GM21526 (cell line): ENCODE data around the gene PSG3.
"Not testable (repeated sequence)": the region's sequence is repeated elsewhere in the genome, so short reads cannot be mapped to it uniquely, and the experiment has no call there.

ENCODE experiments used
- ATAC-seq: cut with Tn5 transposase; IDR thresholded peaks from one replicate; pipeline ENCODE4 v1.9.1; 2021; ENCODE audit warnings: moderate library complexity; ENCODE audit not compliant: unreplicated experiment, low FRiP score

PSG3 gene

GRCh38 chr19:42695811-42696503 is 44.3 kb downstream of the PSG3 start:
- ATAC-seq: no peak

- ATAC-seq: no peak
Observed at GRCh38 chr19:42693760-42694350, 46.4 kb downstream of the PSG3 start.

GRCh38 chr19:42683917-42684513 is 56.3 kb downstream of the PSG3 start:
- ATAC-seq: no peak

- ATAC-seq: not testable (repeated sequence)
Observed at GRCh38 chr19:42676326-42676725, 64.0 kb downstream of the PSG3 start.

- ATAC-seq: not testable (repeated sequence)
Observed at GRCh38 chr19:42674549-42674948, 65.7 kb downstream of the PSG3 start.
